ENCODE data around the gene CPED1.
"Not testable (repeated sequence)": the region's sequence is repeated elsewhere in the genome, so short reads cannot be mapped to it uniquely, and the experiment has no call there.

Gene CPED1

DNA sequence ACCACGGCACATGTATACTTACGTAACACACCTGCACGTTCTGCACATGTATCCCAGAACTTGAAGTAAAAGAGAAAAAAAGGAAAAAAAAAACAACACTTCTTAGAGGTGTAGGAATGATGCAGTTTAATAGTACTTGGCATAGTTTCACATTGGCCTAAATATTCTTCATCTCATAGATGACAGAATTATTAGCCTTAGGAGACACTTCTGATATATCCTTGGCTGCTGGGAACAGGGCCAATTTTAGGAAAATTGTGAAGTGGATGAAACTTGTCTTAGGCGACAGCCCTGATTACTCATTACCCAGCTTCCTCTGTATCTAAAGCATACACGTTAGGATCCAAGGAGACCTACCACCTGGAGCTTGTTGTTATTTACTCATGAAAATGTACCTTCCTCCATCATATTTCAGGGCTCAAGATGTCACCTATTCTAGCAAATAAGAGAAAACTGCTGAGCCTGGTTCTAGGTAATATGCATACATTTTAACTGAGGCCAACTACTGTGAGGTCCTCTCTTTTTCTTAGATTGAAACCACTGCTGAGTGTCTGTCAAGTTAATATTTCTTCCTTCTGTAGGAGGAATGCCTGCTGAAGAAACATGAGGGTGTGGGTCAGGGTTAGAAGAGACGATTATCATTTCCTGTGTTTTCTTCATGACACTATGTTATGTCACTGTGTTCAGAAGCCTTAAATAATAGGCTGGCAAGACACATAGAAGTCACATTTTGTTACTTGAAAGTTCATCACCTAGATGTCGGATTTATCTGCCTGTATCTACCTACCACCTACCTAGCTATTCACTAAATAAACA is 44.3 kb downstream of the CPED1 start:
- DNase-seq (ENCODE audit: low read depth), result no peak
- TF ChIP-seq, protein P1, sequence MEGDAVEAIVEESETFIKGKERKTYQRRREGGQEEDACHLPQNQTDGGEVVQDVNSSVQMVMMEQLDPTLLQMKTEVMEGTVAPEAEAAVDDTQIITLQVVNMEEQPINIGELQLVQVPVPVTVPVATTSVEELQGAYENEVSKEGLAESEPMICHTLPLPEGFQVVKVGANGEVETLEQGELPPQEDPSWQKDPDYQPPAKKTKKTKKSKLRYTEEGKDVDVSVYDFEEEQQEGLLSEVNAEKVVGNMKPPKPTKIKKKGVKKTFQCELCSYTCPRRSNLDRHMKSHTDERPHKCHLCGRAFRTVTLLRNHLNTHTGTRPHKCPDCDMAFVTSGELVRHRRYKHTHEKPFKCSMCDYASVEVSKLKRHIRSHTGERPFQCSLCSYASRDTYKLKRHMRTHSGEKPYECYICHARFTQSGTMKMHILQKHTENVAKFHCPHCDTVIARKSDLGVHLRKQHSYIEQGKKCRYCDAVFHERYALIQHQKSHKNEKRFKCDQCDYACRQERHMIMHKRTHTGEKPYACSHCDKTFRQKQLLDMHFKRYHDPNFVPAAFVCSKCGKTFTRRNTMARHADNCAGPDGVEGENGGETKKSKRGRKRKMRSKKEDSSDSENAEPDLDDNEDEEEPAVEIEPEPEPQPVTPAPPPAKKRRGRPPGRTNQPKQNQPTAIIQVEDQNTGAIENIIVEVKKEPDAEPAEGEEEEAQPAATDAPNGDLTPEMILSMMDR (IDR thresholded peaks at IDR 0.05; ENCODE audit: insufficient read depth, low read depth, low read length, missing control alignments), result no peak
- H3K4me3 ChIP-seq (ENCODE audit: low read depth, low read length), result no peak overlapping the region

GRCh38 chr7:121034929-121035328 is 46.4 kb downstream of the CPED1 start:
- no peak overlapping the region for H3K4me3 ChIP-seq (ENCODE audit: low read depth, low read length)
- TF ChIP-seq, protein P1 (IDR thresholded peaks at IDR 0.05; ENCODE audit: insufficient read depth, low read depth, low read length, missing control alignments), result no peak
- no peak for DNase-seq (ENCODE audit: low read depth)

DNA sequence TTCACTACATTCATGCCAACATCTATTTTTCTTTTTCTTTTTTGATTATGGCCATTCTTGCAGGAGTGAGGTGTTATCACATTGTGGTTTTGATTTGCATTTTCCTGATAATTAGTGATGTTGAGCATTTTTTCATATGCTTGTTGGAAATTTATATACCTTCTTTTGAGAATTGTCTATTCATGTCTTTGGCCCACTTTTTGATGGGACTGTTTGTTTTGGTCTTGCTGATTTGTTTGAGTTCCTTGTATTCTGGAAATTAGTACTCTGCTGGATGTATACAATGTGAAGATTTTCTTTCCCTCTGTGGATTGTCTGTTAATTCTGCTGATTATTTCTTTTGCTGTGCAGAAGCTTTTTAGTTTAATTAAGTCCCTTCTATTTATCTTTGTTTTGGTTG is 48.3 kb downstream of the CPED1 start:
- H3K4me3 ChIP-seq (ENCODE audit: low read depth, low read length); DNase-seq (ENCODE audit: low read depth): not testable (repeated sequence)

DNA sequence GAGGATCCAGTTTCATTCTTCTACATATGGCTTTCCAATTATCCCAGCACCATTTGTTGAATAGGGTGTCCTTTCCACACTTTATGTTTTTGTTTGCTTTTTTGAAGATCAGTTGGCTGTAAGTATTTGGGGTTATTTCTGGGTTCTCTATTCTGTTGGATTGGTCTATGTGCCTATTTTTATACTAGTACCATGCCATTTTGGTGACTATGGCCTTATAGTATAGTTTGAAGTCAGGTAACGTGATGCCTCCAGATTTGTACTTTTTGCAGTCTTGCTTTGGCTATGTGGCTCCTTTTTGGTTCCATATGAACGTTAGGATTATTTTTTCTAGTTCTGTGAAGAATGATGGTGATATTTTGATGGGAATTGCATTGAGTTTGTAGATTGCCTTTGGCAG is 48.8 kb downstream of the CPED1 start:
- H3K4me3 ChIP-seq (ENCODE audit: low read depth, low read length); DNase-seq (ENCODE audit: low read depth): not testable (repeated sequence)

GRCh38 chr7:121037957-121038716 is 49.6 kb downstream of the CPED1 start:
- no peak for DNase-seq (ENCODE audit: low read depth)
- TF ChIP-seq, protein P1 (IDR thresholded peaks at IDR 0.05; ENCODE audit: insufficient read depth, low read depth, low read length, missing control alignments), result no peak

GRCh38 chr7:121038717-121039509 is 50.4 kb downstream of the CPED1 start:
- TF ChIP-seq, protein P1 (IDR thresholded peaks at IDR 0.05; ENCODE audit: insufficient read depth, low read depth, low read length, missing control alignments), result no peak
- DNase-seq (ENCODE audit: low read depth), result no peak
- H3K4me3 ChIP-seq (ENCODE audit: low read depth, low read length), result no peak overlapping the region

More at GRCh38 chr7:121037957-121038716, 49.6 kb downstream of the CPED1 start:
- H3K4me3 ChIP-seq (ENCODE audit: low read depth, low read length), result no peak overlapping the region

DNA sequence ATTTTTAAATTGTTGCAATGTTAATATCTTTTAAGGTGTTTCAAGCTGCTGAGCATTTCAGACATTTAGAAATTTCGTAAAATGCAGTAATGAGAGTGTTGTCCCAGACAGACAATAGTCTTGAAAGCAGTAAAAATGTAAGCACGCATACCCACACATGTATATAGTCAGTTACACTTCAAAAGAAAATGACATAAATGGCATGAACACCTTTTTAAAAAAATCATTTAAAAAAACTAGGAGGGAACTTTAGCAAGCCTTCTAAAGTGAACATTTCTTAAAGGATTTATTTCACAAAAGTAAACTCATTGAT is 51.0 kb downstream of the CPED1 start:
- H3K4me3 ChIP-seq (ENCODE audit: low read depth, low read length), result no peak overlapping the region
- TF ChIP-seq, protein P1 (IDR thresholded peaks at IDR 0.05; ENCODE audit: insufficient read depth, low read depth, low read length, missing control alignments), result no peak
- no peak for DNase-seq (ENCODE audit: low read depth)
